NCI-H460 (cell line): ENCODE measurements around the gene CTIF. TPM values are rescaled to one million over a fixed set of nuclear protein-coding genes. Genes with fewer than 3 reads are reported as not detected.
"Not testable (repeated sequence)": the region's sequence is repeated elsewhere in the genome, so short reads cannot be mapped to it uniquely, and the experiment has no call there.

Experiments used
- DNase-seq: peaks from one replicate; pipeline ENCODE4 v3.0.0-alpha.2; 2016; ENCODE audit warnings: low read depth; ENCODE audit errors: extremely low read depth
- total RNA-seq: library from RNA; depleted of rRNA; stranded (reverse); fragments of >200 nt; shearing (Covaris generic); gene quantifications from 2 replicates; pipeline ENCODE4 v1.2.3, GENCODE V29; 2014

The CTIF gene
- total RNA-seq, 1 experiment from 2014 or later, result 57.0 TPM

- DNase-seq, result no peak
Measured at GRCh38 chr18:48638896-48639771, 100.3 kb downstream of the CTIF start.

- DNase-seq, result no peak
Measured at GRCh38 chr18:48639772-48640432, 101.1 kb downstream of the CTIF start.

GRCh38 chr18:48640566-48641270, 101.9 kb downstream of the CTIF start:
- DNase-seq, result no peak

- no peak for DNase-seq
Measured at GRCh38 chr18:48641981-48642380, 103.2 kb downstream of the CTIF start.

- no peak for DNase-seq
Measured at GRCh38 chr18:48642503-48642902, 103.7 kb downstream of the CTIF start.

- DNase-seq, result no peak
Measured at GRCh38 chr18:48643262-48643661, 104.4 kb downstream of the CTIF start.

GRCh38 chr18:48644029-48644428, 105.2 kb downstream of the CTIF start:
- no peak for DNase-seq

GRCh38 chr18:48645427-48646002, 106.7 kb downstream of the CTIF start:
- no peak for DNase-seq

GRCh38 chr18:48646976-48647375, 108.1 kb downstream of the CTIF start:
- no peak for DNase-seq

GRCh38 chr18:48649231-48649630, 110.4 kb downstream of the CTIF start:
- no peak for DNase-seq

GRCh38 chr18:48654591-48654990, 115.8 kb downstream of the CTIF start:
- not testable (repeated sequence) for DNase-seq

- no peak for DNase-seq
Measured at GRCh38 chr18:48655508-48655907, 116.7 kb downstream of the CTIF start.

- DNase-seq, result no peak
Measured at GRCh38 chr18:48656176-48656575, 117.3 kb downstream of the CTIF start.

- no peak for DNase-seq
Measured at GRCh38 chr18:48656582-48656981, 117.8 kb downstream of the CTIF start.

GRCh38 chr18:48657447-48658120, 118.8 kb downstream of the CTIF start:
- DNase-seq, result no peak

- no peak for DNase-seq
Measured at GRCh38 chr18:48658721-48659120, 119.9 kb downstream of the CTIF start.

GRCh38 chr18:48659188-48660009, 120.6 kb downstream of the CTIF start:
- no peak for DNase-seq

- DNase-seq, result no peak
Measured at GRCh38 chr18:48660346-48661228, 121.8 kb downstream of the CTIF start.

- DNase-seq, result no peak
Measured at GRCh38 chr18:48661421-48661820, 122.6 kb downstream of the CTIF start.
